ENCODE data around the gene GAB4. TPM values are rescaled to one million over a fixed set of nuclear protein-coding genes. Genes with fewer than 3 reads are reported as not detected.

GAB4 gene
- total and polyA plus RNA-seq, 2 of the 8 experiments (the other 6 are each of a cell fraction or from before 2014, with no cell fraction given) = 0.03 to 0.17 TPM

DNA sequence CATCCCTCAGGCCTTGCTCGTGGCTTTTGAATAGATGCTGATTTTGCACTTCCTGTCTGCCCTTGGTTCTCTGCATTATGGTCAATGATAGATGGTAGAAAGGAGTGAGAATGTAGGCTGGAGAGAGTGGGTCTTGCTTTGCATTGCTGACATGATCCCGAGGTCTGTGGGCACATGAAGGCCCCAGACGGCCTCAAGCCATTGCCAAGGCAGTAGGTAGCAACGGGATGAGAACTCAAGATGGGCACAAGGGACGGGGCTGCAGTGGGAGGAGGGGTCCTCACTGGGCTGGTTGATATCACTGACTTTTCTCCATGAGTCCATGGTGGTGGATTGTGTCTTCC is 54.0 kb downstream of the GAB4 start (continued):
- TF ChIP-seq, protein P1, sequence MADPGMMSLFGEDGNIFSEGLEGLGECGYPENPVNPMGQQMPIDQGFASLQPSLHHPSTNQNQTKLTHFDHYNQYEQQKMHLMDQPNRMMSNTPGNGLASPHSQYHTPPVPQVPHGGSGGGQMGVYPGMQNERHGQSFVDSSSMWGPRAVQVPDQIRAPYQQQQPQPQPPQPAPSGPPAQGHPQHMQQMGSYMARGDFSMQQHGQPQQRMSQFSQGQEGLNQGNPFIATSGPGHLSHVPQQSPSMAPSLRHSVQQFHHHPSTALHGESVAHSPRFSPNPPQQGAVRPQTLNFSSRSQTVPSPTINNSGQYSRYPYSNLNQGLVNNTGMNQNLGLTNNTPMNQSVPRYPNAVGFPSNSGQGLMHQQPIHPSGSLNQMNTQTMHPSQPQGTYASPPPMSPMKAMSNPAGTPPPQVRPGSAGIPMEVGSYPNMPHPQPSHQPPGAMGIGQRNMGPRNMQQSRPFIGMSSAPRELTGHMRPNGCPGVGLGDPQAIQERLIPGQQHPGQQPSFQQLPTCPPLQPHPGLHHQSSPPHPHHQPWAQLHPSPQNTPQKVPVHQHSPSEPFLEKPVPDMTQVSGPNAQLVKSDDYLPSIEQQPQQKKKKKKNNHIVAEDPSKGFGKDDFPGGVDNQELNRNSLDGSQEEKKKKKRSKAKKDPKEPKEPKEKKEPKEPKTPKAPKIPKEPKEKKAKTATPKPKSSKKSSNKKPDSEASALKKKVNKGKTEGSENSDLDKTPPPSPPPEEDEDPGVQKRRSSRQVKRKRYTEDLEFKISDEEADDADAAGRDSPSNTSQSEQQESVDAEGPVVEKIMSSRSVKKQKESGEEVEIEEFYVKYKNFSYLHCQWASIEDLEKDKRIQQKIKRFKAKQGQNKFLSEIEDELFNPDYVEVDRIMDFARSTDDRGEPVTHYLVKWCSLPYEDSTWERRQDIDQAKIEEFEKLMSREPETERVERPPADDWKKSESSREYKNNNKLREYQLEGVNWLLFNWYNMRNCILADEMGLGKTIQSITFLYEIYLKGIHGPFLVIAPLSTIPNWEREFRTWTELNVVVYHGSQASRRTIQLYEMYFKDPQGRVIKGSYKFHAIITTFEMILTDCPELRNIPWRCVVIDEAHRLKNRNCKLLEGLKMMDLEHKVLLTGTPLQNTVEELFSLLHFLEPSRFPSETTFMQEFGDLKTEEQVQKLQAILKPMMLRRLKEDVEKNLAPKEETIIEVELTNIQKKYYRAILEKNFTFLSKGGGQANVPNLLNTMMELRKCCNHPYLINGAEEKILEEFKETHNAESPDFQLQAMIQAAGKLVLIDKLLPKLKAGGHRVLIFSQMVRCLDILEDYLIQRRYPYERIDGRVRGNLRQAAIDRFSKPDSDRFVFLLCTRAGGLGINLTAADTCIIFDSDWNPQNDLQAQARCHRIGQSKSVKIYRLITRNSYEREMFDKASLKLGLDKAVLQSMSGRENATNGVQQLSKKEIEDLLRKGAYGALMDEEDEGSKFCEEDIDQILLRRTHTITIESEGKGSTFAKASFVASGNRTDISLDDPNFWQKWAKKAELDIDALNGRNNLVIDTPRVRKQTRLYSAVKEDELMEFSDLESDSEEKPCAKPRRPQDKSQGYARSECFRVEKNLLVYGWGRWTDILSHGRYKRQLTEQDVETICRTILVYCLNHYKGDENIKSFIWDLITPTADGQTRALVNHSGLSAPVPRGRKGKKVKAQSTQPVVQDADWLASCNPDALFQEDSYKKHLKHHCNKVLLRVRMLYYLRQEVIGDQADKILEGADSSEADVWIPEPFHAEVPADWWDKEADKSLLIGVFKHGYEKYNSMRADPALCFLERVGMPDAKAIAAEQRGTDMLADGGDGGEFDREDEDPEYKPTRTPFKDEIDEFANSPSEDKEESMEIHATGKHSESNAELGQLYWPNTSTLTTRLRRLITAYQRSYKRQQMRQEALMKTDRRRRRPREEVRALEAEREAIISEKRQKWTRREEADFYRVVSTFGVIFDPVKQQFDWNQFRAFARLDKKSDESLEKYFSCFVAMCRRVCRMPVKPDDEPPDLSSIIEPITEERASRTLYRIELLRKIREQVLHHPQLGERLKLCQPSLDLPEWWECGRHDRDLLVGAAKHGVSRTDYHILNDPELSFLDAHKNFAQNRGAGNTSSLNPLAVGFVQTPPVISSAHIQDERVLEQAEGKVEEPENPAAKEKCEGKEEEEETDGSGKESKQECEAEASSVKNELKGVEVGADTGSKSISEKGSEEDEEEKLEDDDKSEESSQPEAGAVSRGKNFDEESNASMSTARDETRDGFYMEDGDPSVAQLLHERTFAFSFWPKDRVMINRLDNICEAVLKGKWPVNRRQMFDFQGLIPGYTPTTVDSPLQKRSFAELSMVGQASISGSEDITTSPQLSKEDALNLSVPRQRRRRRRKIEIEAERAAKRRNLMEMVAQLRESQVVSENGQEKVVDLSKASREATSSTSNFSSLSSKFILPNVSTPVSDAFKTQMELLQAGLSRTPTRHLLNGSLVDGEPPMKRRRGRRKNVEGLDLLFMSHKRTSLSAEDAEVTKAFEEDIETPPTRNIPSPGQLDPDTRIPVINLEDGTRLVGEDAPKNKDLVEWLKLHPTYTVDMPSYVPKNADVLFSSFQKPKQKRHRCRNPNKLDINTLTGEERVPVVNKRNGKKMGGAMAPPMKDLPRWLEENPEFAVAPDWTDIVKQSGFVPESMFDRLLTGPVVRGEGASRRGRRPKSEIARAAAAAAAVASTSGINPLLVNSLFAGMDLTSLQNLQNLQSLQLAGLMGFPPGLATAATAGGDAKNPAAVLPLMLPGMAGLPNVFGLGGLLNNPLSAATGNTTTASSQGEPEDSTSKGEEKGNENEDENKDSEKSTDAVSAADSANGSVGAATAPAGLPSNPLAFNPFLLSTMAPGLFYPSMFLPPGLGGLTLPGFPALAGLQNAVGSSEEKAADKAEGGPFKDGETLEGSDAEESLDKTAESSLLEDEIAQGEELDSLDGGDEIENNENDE (IDR thresholded peaks at IDR 0.05; ENCODE audit: insufficient replicate concordance, low read length) = no peak

Data from H1 (cell line).